NB4 (cell line): ENCODE measurements around the gene DHX15.

Experiments used
- CTCF ChIP-seq: IDR thresholded peaks from one replicate; pipeline ENCODE4 v1.5.1; 2012; ENCODE audit warnings: low read depth, low read length
- POLR2A ChIP-seq: IDR thresholded peaks from 2 replicates; pipeline ENCODE4 v1.6.1; 2011; ENCODE audit warnings: mild to moderate bottlenecking; ENCODE audit not compliant: insufficient read length; ENCODE audit errors: extremely low read depth

- TF ChIP-seq POLR2A (no peak), CTCF (no peak)
Observed at GRCh38 chr4:24510091-24510490, 74.3 kb downstream of the DHX15 start.
